Measurements from ENCODE around the gene DAGLA. TPM values are rescaled to one million over a fixed set of nuclear protein-coding genes. Genes with fewer than 3 reads are reported as not detected.

Gene DAGLA
- total and polyA plus RNA-seq, 2 experiments from 2014 or later: 2.1 to 6.3 TPM

DNA sequence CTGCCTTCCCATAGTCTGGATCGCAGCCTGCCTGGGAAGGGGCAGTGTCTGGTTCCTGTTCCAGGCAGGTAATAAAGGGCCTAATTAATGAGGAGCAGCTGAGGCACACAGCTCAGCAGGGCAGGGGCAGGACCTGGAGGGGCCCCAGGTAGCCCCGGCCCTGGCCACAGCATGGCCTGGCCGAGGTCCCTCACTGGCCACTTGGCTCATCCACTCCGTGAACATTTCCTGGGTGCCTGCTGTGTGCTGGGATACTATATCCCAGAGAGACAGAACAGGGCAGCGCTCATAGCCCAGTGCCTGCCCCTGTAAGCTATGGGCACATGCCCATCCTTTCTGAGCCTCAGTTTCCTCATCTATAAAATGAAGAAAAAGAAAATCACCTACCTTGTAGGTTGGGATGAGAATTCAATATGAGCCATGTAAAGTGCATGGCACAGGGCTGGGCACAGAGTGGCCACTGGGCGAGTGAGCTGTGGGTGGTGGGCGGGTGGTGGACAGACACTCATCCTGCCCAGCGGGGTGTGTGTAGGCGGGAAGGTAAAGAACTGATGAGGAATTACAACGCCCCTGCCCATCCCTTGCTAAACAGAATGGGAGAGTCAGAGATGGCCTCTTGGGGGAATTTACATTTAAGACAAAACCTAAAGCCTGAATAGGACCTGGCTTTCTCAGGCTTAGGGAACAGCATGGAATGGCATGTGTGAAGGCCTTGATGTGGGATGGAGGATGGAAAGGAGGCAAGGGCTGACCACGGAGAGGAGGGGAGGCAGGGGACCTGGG, 81.4 kb downstream of the DAGLA start:
- peak overlapping the region; percentile 83 for H3K27ac ChIP-seq
- H3K27me3 ChIP-seq: no peaks in the 10 kb centered on the region
- no peak for DNase-seq (ENCODE audit: low read depth in 1 of 2, low spot score in 1 of 2)

DNA sequence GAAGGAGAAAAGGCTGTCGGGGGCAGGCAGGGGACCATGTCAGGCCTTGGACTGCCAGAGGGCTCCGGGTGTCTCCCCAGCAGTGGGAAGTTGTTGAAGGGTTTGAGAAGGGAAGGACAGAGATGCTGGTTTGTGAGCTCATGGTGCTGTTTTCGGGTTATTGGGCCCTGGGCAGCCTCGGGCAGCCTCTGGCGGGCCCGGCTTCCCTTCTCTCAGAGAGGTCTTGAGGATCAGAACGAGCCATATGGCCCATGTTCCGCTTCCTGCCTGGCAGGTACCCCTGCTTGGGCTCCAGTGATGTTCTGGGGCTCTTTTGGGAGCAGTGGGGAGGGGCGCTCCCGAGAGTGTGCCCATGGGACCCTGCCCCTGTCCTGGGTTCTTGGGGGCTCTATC, 82.0 kb downstream of the DAGLA start:
- Histone ChIP-seq H3K4me1 (ENCODE audit: low read depth) (peaks cover 24% of the 10 kb centered on the region), H3K9me3 (ENCODE audit: low read depth) (no peaks in the 10 kb centered on the region), H3K4me3 (no peak overlapping the region), H3K36me3 (no peaks in the 10 kb centered on the region), H3K27me3 (no peaks in the 10 kb centered on the region), H3K27ac (peak overlapping the region; percentile 83)
- TF ChIP-seq, protein P1, sequence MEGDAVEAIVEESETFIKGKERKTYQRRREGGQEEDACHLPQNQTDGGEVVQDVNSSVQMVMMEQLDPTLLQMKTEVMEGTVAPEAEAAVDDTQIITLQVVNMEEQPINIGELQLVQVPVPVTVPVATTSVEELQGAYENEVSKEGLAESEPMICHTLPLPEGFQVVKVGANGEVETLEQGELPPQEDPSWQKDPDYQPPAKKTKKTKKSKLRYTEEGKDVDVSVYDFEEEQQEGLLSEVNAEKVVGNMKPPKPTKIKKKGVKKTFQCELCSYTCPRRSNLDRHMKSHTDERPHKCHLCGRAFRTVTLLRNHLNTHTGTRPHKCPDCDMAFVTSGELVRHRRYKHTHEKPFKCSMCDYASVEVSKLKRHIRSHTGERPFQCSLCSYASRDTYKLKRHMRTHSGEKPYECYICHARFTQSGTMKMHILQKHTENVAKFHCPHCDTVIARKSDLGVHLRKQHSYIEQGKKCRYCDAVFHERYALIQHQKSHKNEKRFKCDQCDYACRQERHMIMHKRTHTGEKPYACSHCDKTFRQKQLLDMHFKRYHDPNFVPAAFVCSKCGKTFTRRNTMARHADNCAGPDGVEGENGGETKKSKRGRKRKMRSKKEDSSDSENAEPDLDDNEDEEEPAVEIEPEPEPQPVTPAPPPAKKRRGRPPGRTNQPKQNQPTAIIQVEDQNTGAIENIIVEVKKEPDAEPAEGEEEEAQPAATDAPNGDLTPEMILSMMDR (IDR thresholded peaks at IDR 0.05; ENCODE audit: low read depth, low read length): no peak
- DNase-seq (ENCODE audit: low read depth in 1 of 2, low spot score in 1 of 2): no peak

More for the DNA sequence above, 81.4 kb downstream of the DAGLA start:
- Histone ChIP-seq H3K9me3 (ENCODE audit: low read depth) (no peaks in the 10 kb centered on the region), H3K4me1 (ENCODE audit: low read depth) (peaks cover 27% of the 10 kb centered on the region), H3K36me3 (no peaks in the 10 kb centered on the region), H3K4me3 (no peak overlapping the region)
- TF ChIP-seq, protein P1 (IDR thresholded peaks at IDR 0.05; ENCODE audit: low read depth, low read length): no peak

DNA sequence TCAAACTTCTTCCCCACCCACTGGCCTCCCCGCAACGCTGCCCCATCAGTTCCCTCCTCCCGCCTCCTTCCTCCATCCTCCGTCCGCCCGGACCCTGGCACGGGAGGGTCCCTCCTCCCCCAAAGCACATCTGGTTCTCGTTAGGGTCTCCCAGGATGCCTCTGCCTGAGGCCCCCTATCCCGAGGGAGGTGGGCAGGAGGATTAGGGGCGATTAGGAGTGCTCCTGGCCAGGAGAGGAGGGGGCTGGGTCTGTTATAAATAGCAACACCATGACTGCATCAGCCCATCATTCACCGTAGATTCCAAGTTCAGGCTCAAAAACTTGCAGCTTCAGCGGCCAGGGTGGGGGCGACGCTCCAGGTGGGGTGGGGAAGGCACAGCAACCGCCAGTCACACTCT, 82.6 kb downstream of the DAGLA start:
- Histone ChIP-seq H3K36me3 (no peaks in the 10 kb centered on the region), H3K4me1 (ENCODE audit: low read depth) (peaks cover 24% of the 10 kb centered on the region), H3K9me3 (ENCODE audit: low read depth) (no peaks in the 10 kb centered on the region), H3K27ac (peak overlapping the region; percentile 83), H3K4me3 (no peak overlapping the region), H3K27me3 (no peaks in the 10 kb centered on the region)
- DNase-seq (ENCODE audit: low read depth in 1 of 2, low spot score in 1 of 2): peak in 1 of 2 donors; percentile 47
- TF ChIP-seq, protein P1 (IDR thresholded peaks at IDR 0.05; ENCODE audit: low read depth, low read length): no peak

DNA sequence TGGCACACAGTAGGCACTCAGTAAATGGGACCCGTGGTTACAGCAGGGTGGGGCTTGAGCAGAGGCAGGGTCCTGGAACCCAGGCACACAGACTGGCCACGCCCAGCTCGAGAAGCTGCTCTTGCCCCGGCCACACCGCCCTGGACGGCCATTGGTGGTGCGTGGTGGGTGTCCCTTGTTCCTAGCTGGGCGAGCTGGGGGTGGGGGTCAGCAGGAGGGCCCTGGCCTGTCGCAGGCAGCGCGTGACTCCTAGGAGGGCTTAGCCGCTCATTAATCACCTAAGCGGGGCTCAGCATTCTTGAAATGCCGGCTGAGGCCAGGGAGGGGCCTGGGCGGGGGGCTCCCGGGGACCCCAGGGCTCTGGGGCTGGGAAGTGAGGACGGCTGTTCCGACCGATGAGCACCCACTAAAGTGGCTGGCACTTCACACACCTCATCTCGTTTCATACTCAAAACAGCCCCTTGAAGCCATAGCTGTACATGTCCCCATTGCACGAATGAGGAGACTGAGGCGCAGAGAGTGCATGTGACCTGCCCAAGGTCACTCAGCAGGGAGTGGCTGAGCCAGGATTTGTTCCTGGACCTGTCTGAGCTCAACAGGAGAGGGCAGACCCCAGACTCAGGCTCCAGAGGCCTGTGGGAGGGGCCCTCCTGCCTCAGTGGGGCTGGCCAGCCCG, 83.9 kb downstream of the DAGLA start:
- H3K9me3 ChIP-seq (ENCODE audit: low read depth): no peaks in the 10 kb centered on the region
- H3K4me3 ChIP-seq: no peak overlapping the region
- DNase-seq (ENCODE audit: low read depth in 1 of 2, low spot score in 1 of 2): no peak
- peak overlapping the region; percentile 83 for H3K27ac ChIP-seq
- peaks cover 35% of the 10 kb centered on the region for H3K4me1 ChIP-seq (ENCODE audit: low read depth)
- H3K27me3 ChIP-seq: no peaks in the 10 kb centered on the region
- no peaks in the 10 kb centered on the region for H3K36me3 ChIP-seq
- TF ChIP-seq, protein P1 (IDR thresholded peaks at IDR 0.05; ENCODE audit: low read depth, low read length): no peak

DNA sequence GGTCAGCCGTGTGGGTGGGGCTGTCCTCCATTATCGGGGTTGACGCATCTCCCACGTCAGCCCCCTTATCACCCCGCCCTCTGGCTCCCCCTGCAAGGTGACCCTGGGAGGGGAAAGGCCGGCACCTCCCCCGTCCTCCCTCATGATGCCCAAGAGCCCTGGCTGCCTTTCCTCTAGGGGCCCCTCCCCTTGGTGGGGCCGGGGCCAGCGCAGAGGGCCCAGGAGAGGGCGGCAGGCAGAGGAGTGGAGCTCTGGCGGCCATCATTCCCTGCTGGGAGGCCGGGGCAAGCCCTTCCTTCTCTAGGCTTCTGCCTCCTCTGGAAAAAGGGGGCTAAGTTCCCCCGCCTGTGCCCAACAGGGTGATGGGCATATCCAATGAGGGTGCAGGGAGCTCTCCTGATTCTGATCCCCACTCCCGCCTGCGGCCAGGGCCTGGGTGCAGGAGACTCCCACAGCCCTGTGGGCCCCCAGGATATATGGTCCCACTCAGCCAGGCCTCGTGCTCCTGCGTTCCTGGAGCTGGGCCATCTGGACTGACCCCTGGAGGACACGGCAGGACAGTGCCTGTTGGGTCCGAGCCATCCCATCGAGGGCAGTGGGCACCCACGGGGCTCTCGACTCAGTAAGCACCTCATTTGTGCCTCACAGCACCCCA, 84.5 kb downstream of the DAGLA start:
- Histone ChIP-seq H3K4me3 (no peak overlapping the region), H3K27ac (peak overlapping the region; percentile 83), H3K9me3 (ENCODE audit: low read depth) (no peaks in the 10 kb centered on the region), H3K4me1 (ENCODE audit: low read depth) (peaks cover 42% of the 10 kb centered on the region), H3K36me3 (no peaks in the 10 kb centered on the region), H3K27me3 (no peaks in the 10 kb centered on the region)
- TF ChIP-seq, protein P1 (IDR thresholded peaks at IDR 0.05; ENCODE audit: low read depth, low read length): no peak
- DNase-seq (ENCODE audit: low read depth in 1 of 2, low spot score in 1 of 2): peak; percentile 58 to 85
